ENCODE measurements around the gene HSBP1L1. TPM values are rescaled to one million over a fixed set of nuclear protein-coding genes. Genes with fewer than 3 reads are reported as not detected.
A peak's percentile ranks its signal among the peaks of the same experiment; 100 is the strongest.

Gene HSBP1L1
- total and polyA plus RNA-seq, 3 donors from 2014 or later: 5.0 to 6.6 (median 6.0) TPM

DNA sequence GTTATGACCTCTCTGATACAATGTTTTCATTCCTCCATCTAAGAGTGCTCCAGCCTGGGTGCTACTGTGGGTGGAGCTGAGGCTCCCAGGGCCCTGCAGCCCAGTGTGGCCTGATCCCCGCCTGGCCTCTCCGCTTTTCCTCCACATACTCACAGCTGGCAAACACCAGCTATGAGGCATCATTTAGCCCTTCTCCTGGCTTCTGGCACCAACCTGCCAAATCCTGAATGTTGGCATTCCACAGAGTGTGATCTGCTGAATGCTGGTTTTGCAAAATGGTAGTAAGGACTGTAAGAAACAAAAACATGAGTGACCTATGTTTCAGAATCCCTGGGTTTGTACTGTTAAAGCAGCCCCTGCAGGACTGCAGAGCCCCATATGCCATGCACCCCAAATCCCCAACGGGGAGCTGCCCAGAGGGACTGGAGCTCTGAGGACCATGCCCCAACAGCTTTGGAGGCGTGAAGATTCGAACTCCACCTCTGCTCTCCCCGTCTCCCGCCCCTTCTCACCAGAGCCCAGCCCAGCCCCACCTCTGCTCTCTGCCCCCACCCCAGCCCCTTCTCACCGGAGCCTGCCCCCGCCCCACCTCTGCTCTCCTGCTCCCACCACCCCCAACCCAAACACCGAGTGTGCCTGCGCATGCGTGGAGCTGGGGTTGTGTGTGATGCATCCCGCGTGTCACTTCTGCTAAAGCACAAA, 17.2 kb upstream of the HSBP1L1 start:
- H3K9me3 ChIP-seq: no peaks in the 10 kb centered on the region
- peak; percentile 53 for DNase-seq
- H3K4me1 ChIP-seq: peaks cover 48% of the 10 kb centered on the region
- TF ChIP-seq, protein P1, sequence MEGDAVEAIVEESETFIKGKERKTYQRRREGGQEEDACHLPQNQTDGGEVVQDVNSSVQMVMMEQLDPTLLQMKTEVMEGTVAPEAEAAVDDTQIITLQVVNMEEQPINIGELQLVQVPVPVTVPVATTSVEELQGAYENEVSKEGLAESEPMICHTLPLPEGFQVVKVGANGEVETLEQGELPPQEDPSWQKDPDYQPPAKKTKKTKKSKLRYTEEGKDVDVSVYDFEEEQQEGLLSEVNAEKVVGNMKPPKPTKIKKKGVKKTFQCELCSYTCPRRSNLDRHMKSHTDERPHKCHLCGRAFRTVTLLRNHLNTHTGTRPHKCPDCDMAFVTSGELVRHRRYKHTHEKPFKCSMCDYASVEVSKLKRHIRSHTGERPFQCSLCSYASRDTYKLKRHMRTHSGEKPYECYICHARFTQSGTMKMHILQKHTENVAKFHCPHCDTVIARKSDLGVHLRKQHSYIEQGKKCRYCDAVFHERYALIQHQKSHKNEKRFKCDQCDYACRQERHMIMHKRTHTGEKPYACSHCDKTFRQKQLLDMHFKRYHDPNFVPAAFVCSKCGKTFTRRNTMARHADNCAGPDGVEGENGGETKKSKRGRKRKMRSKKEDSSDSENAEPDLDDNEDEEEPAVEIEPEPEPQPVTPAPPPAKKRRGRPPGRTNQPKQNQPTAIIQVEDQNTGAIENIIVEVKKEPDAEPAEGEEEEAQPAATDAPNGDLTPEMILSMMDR (IDR thresholded peaks at IDR 0.05): no peak
- no peak for TF ChIP-seq POLR2A (IDR thresholded peaks at IDR 0.05)
- intact Hi-C loops (cut with DNase I; ENCODE audit: low total_unique reads): no loop called here
- no peak overlapping the region for H3K27ac ChIP-seq
- no peak overlapping the region for H3K4me3 ChIP-seq
- 86 to 87% methylated on average over 8 to 14 of the region's 14 CpGs for WGBS, 2 donors
- no peaks in the 10 kb centered on the region for H3K36me3 ChIP-seq (ENCODE audit: low read depth, missing control alignments)
- no peaks in the 10 kb centered on the region for H3K27me3 ChIP-seq

DNA sequence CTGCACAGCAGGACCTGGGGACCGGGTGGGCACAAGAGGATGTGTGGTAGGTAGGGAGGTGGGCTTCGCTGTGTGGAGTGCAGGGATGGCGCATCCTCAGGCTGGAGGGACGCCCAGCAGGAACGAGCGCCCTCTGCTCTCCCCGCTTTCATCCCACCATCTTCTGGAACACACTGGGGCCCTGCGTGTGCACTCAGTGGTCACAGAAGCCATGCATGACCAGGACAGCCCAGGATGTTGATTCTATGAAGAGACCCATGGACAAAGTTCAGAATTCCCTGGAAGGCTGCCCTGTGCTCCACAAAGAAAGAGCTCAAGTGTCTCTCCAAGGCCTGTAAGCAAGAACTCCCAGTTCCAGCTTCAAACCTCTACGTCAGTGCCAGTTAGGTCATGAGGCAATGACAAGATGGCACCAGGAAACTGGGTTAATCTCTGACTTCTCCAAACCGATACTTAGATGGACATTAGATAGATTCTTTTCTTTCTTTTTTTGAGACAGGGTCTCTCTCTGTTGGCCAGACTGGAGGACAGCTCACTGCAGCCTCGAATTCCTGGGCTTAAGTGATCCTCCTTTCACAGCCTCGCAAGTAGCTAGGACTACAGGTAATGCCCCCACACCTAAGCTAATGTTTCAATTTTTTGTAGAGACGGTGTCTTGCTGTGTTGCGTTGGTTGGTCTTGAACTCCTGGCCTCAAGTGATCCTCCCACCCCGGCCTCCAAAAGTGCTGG, 16.4 kb upstream of the HSBP1L1 start:
- WGBS, 2 donors: 83 to 95% methylated on average over 14 to 15 of the region's 15 CpGs
- no peaks in the 10 kb centered on the region for H3K27me3 ChIP-seq
- intact Hi-C loops (cut with DNase I; ENCODE audit: low total_unique reads): no loop called here
- no peak overlapping the region for H3K4me3 ChIP-seq
- TF ChIP-seq, protein P1 (IDR thresholded peaks at IDR 0.05): no peak
- no peak for TF ChIP-seq POLR2A (IDR thresholded peaks at IDR 0.05)
- H3K36me3 ChIP-seq (ENCODE audit: low read depth, missing control alignments): no peaks in the 10 kb centered on the region
- no peak overlapping the region for H3K27ac ChIP-seq
- H3K9me3 ChIP-seq: no peaks in the 10 kb centered on the region
- DNase-seq: peak; percentile 10
- peaks cover 48% of the 10 kb centered on the region for H3K4me1 ChIP-seq

DNA sequence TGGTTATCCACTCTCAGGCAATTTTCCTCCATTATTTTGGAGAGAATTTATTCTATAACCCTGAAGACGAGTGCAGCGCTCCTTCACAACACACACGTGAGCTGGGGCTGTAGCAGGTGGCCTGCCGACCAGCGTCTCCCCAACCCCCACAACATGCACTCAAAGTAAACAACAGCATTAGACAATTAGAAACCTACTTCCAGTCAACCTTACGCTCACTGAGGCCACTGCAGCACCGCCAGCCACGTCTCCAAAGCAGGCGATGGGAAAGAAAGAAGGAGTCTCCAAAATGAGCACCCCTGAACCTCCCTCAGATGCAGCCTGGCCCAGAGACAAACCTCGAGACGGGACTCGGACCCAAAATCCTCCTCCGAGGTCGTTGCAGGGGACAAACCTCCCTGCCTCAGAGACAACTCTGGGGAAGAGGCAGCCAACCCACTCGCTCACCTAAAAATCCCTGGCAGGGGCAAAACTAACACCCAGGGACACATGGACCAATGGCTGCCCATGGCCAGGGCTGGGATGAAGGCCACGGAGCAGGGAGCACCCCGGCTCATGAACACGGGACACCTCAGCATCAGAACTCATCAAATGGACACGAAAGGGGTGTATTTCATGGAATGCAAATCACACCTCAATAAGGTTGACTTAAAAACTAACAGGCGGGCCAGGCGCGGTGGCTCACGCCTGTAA, 15.6 kb upstream of the HSBP1L1 start:
- Histone ChIP-seq H3K27ac (no peak overlapping the region), H3K36me3 (ENCODE audit: low read depth, missing control alignments) (no peaks in the 10 kb centered on the region), H3K27me3 (no peaks in the 10 kb centered on the region), H3K9me3 (no peaks in the 10 kb centered on the region), H3K4me3 (no peak overlapping the region), H3K4me1 (peaks cover 40% of the 10 kb centered on the region)
- peak; percentile 8 for DNase-seq
- TF ChIP-seq, protein P1 (IDR thresholded peaks at IDR 0.05): no peak
- no peak for TF ChIP-seq POLR2A (IDR thresholded peaks at IDR 0.05)
- intact Hi-C loops (cut with DNase I; ENCODE audit: low total_unique reads): no loop called here
- 87 to 94% methylated on average over 17 to 23 of the region's 23 CpGs for WGBS, 2 donors

DNA sequence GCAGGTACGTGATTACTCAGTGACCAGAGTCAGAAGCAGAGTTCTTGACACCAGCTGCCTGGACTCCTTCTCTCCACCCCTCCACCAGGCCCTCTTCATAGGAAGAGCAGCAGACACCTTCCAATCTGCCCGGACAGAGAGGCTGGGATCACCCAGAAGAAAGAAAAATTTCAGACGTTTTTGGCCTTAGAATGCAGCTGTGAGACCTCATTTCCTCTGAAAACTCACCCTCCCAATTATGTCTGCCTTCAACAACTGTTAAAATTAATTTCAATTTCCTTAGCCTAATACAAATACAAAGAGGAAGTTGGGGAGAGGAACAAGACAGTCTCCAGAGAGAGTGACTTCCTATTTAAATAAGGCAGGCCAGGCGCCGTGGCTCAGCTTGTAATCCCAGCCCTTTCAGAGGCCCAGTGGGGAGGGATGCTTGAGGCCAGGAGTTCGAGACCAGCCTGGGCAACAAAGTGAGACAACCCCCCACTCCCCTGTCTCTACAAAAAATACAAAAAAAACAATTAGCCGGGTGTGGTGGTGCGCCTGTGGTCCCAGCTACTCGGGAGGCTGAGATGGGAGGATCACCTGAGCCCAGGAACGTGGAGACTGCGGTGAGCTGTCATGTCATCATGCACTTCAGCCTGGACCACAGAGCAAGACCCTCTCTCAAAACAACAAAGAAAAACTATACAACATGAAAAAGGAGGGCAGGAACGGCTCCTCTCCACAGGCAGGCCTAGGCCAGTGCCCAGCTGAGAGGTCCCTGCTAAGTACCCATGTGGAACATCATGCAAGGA, 14.6 kb upstream of the HSBP1L1 start:
- DNase-seq: peak; percentile 36
- no peak overlapping the region for H3K27ac ChIP-seq
- peak overlapping the region; percentile 84 to 86 for H3K4me3 ChIP-seq
- no peaks in the 10 kb centered on the region for H3K9me3 ChIP-seq
- TF ChIP-seq, protein P1 (IDR thresholded peaks at IDR 0.05): no peak
- no peak for TF ChIP-seq POLR2A (IDR thresholded peaks at IDR 0.05)
- WGBS, 2 donors: 38 to 71% methylated on average over 12 of the region's 12 CpGs
- H3K36me3 ChIP-seq (ENCODE audit: low read depth, missing control alignments): no peaks in the 10 kb centered on the region
- no peaks in the 10 kb centered on the region for H3K27me3 ChIP-seq
- intact Hi-C loops (cut with DNase I; ENCODE audit: low total_unique reads): no loop called here
- peaks cover 30% of the 10 kb centered on the region for H3K4me1 ChIP-seq
